ENCODE results near the gene INTS14.
A peak's percentile ranks its signal among the peaks of the same experiment; 100 is the strongest.

INTS14 gene

GRCh38 chr15:65533057-65533756 is 77.7 kb downstream of the INTS14 start:
- no peak overlapping the region for H3K9ac ChIP-seq (ENCODE audit: low read length)
- H4K20me1 ChIP-seq (ENCODE audit: insufficient read depth, low read length) = peaks cover 10% of the 10 kb centered on the region; the same call in 1 of the 2 replicates
- no peak overlapping the region for H3K27ac ChIP-seq (ENCODE audit: low read length)

GRCh38 chr15:65532738-65533051 is 78.2 kb downstream of the INTS14 start:
- Histone ChIP-seq H3F3A (ENCODE audit: insufficient read depth, low read length) (no peaks in the 10 kb centered on the region; the same call in 1 of the 2 replicates), H3K4me2 (ENCODE audit: low read depth, low read length) (no peak overlapping the region), H3K9ac (ENCODE audit: low read length) (no peak overlapping the region), H3K27me3 (replicated peaks; ENCODE audit: insufficient read depth, low read length) (no peaks in the 10 kb centered on the region), H3K4me3 (ENCODE audit: low read length) (no peak overlapping the region), H3K79me2 (ENCODE audit: low read length) (peaks cover 70% of the 10 kb centered on the region), H3K9me3 (replicated peaks; ENCODE audit: insufficient read depth, low read length) (no peaks in the 10 kb centered on the region), H3K4me1 (ENCODE audit: low read length) (0 out of 2 replicates have a peak, but pooled peaks cover 6% of the 10 kb centered on the region), H3K9me2 (replicated peaks; ENCODE audit: insufficient read depth, low read length) (no peaks in the 10 kb centered on the region), H4K20me1 (ENCODE audit: insufficient read depth, low read length) (peaks cover 10% of the 10 kb centered on the region; the same call in 1 of the 2 replicates), H3K27ac (ENCODE audit: low read length) (no peak overlapping the region), H2AFZ (ENCODE audit: low read length) (no peak overlapping the region), H3K36me3 (replicated peaks; ENCODE audit: insufficient read depth, low read length) (no peaks in the 10 kb centered on the region)
- no peak for DNase-seq
- TF ChIP-seq CTCF (IDR thresholded peaks at IDR 0.05; ENCODE audit: low read length) (no peak), EZH2 (optimal IDR thresholded peaks at IDR 0.05; ENCODE audit: low read depth, low read length) (no peak), EZH2phosphoT487 (IDR thresholded peaks at IDR 0.05; ENCODE audit: low read length) (no peak)

More at GRCh38 chr15:65533057-65533756, 77.7 kb downstream of the INTS14 start:
- no peaks in the 10 kb centered on the region for H3K27me3 ChIP-seq (replicated peaks; ENCODE audit: insufficient read depth, low read length)
- H3K4me2 ChIP-seq (ENCODE audit: low read depth, low read length) = no peak overlapping the region
- 0 out of 2 replicates have a peak, but pooled peaks cover 6% of the 10 kb centered on the region for H3K4me1 ChIP-seq (ENCODE audit: low read length)
- H3K9me3 ChIP-seq (replicated peaks; ENCODE audit: insufficient read depth, low read length) = no peaks in the 10 kb centered on the region
- H3K79me2 ChIP-seq (ENCODE audit: low read length) = peaks cover 74% of the 10 kb centered on the region
- H3K9me2 ChIP-seq (replicated peaks; ENCODE audit: insufficient read depth, low read length) = no peaks in the 10 kb centered on the region
- no peaks in the 10 kb centered on the region for H3K36me3 ChIP-seq (replicated peaks; ENCODE audit: insufficient read depth, low read length)
- H3F3A ChIP-seq (ENCODE audit: insufficient read depth, low read length) = no peaks in the 10 kb centered on the region; the same call in 1 of the 2 replicates
- DNase-seq = no peak
- no peak for TF ChIP-seq EZH2 (optimal IDR thresholded peaks at IDR 0.05; ENCODE audit: low read depth, low read length)
- no peak for TF ChIP-seq CTCF (IDR thresholded peaks at IDR 0.05; ENCODE audit: low read length)
- TF ChIP-seq EZH2phosphoT487 (IDR thresholded peaks at IDR 0.05; ENCODE audit: low read length) = no peak
- no peak overlapping the region for H2AFZ ChIP-seq (ENCODE audit: low read length)
- no peak overlapping the region for H3K4me3 ChIP-seq (ENCODE audit: low read length)

GRCh38 chr15:65530318-65531111 is 80.4 kb downstream of the INTS14 start, which contains the start of gene HACD3:
Gene HACD3, plus strand, starts transcription at chr15:65530463. Its CDS starts 169 bp downstream, at chr15:65530632.
- Histone ChIP-seq H3K27me3 (replicated peaks; ENCODE audit: insufficient read depth, low read length) (no peaks in the 10 kb centered on the region), H4K20me1 (ENCODE audit: insufficient read depth, low read length) (peaks cover 10% of the 10 kb centered on the region; the same call in 1 of the 2 replicates), H3K9ac (ENCODE audit: low read length) (peak within 1 kb of the TSS; percentile 95), H3K9me3 (replicated peaks; ENCODE audit: insufficient read depth, low read length) (no peaks in the 10 kb centered on the region), H3K36me3 (replicated peaks; ENCODE audit: insufficient read depth, low read length) (no peaks in the 10 kb centered on the region), H3F3A (ENCODE audit: insufficient read depth, low read length) (no peaks in the 10 kb centered on the region; the same call in 1 of the 2 replicates), H3K9me2 (replicated peaks; ENCODE audit: insufficient read depth, low read length) (no peaks in the 10 kb centered on the region), H2AFZ (ENCODE audit: low read length) (peak within 1 kb of the TSS; percentile 100), H3K4me1 (ENCODE audit: low read length) (0 out of 2 replicates have a peak, but pooled peaks cover 6% of the 10 kb centered on the region), H3K4me2 (ENCODE audit: low read depth, low read length) (peak within 1 kb of the TSS; percentile 99), H3K27ac (ENCODE audit: low read length) (peak within 1 kb of the TSS; percentile 80), H3K79me2 (ENCODE audit: low read length) (peaks cover 51% of the 10 kb centered on the region), H3K4me3 (ENCODE audit: low read length) (peak within 1 kb of the TSS; percentile 98)
- peak; percentile 92 for DNase-seq
- TF ChIP-seq EZH2 (optimal IDR thresholded peaks at IDR 0.05; ENCODE audit: low read depth, low read length) (no peak), CTCF (IDR thresholded peaks at IDR 0.05; ENCODE audit: low read length) (no peak), EZH2phosphoT487 (IDR thresholded peaks at IDR 0.05; ENCODE audit: low read length) (no peak)
